HG03571 (cell line): ENCODE measurements around the gene CTXND2.
A peak's percentile ranks its signal among the peaks of the same experiment; 100 is the strongest.
"Not testable (repeated sequence)": the region's sequence is repeated elsewhere in the genome, so short reads cannot be mapped to it uniquely, and the experiment has no call there.

Source experiments
- ATAC-seq: cut with Tn5 transposase; IDR thresholded peaks from one replicate; pipeline ENCODE4 v1.9.1; 2021; ENCODE audit not compliant: unreplicated experiment

The CTXND2 gene

GRCh38 chr1:150887018-150887417 lies at the start of gene CTXND2:
Gene CTXND2, plus strand, starts transcription at chr1:150887136. Its CDS starts 25,179 bp downstream, at chr1:150912315.
- no peak for ATAC-seq

GRCh38 chr1:150840850-150841249 lies 46.1 kb upstream of the CTXND2 start:
- not testable (repeated sequence) for ATAC-seq

GRCh38 chr1:150841626-150842025 lies 45.3 kb upstream of the CTXND2 start:
- no peak for ATAC-seq

GRCh38 chr1:150842343-150842742 lies 44.6 kb upstream of the CTXND2 start:
- no peak for ATAC-seq

- ATAC-seq: no peak
Measured at GRCh38 chr1:150842964-150843363, 44.0 kb upstream of the CTXND2 start.

- no peak for ATAC-seq
Measured at GRCh38 chr1:150843474-150843873, 43.5 kb upstream of the CTXND2 start.

GRCh38 chr1:150846473-150847146 lies 40.3 kb upstream of the CTXND2 start:
- no peak for ATAC-seq

GRCh38 chr1:150850801-150851362 lies 36.1 kb upstream of the CTXND2 start:
- ATAC-seq: not testable (repeated sequence)

GRCh38 chr1:150852734-150853133 lies 34.2 kb upstream of the CTXND2 start:
- ATAC-seq: not testable (repeated sequence)

- no peak for ATAC-seq
Measured at GRCh38 chr1:150863724-150864123, 23.2 kb upstream of the CTXND2 start.

- not testable (repeated sequence) for ATAC-seq
Measured at GRCh38 chr1:150864200-150864599, 22.7 kb upstream of the CTXND2 start.

GRCh38 chr1:150869683-150870082 lies 17.3 kb upstream of the CTXND2 start:
- ATAC-seq: no peak

- no peak for ATAC-seq
Measured at GRCh38 chr1:150872572-150872971, 14.4 kb upstream of the CTXND2 start.

- no peak for ATAC-seq
Measured at GRCh38 chr1:150873521-150873920, 13.4 kb upstream of the CTXND2 start.

- no peak for ATAC-seq
Measured at GRCh38 chr1:150874455-150875196, 12.3 kb upstream of the CTXND2 start.

GRCh38 chr1:150875197-150876118 lies 11.5 kb upstream of the CTXND2 start:
- no peak for ATAC-seq

GRCh38 chr1:150876119-150876454 lies 10.8 kb upstream of the CTXND2 start:
- ATAC-seq: peak; percentile 12

- ATAC-seq: not testable (repeated sequence)
Measured at GRCh38 chr1:150878931-150879330, 8.0 kb upstream of the CTXND2 start.

- no peak for ATAC-seq
Measured at GRCh38 chr1:150881331-150882070, 5.4 kb upstream of the CTXND2 start.

- not testable (repeated sequence) for ATAC-seq
Measured at GRCh38 chr1:150883121-150883520, 3.8 kb upstream of the CTXND2 start.
